Amniotic stem cell (primary cell): ENCODE measurements around the gene SRPK2.
"Not testable (repeated sequence)": the region's sequence is repeated elsewhere in the genome, so short reads cannot be mapped to it uniquely, and the experiment has no call there.

Source experiments
- DNase-seq: peaks from one replicate; lab custom pipeline; 2025; lab: John Stamatoyannopoulos, UW

The SRPK2 gene

GRCh38 chr7:105376908-105377533, 11.7 kb downstream of the SRPK2 start:
- no peak for DNase-seq

GRCh38 chr7:105369944-105370343, 18.8 kb downstream of the SRPK2 start:
- DNase-seq = no peak

- DNase-seq = no peak
Observed at GRCh38 chr7:105367458-105367857, 21.3 kb downstream of the SRPK2 start.

GRCh38 chr7:105365541-105366534, 22.9 kb downstream of the SRPK2 start:
- DNase-seq = no peak

- DNase-seq = no peak
Observed at GRCh38 chr7:105364684-105365083, 24.0 kb downstream of the SRPK2 start.

GRCh38 chr7:105363657-105364056, 25.1 kb downstream of the SRPK2 start:
- DNase-seq = not testable (repeated sequence)

GRCh38 chr7:105362685-105363084, 26.0 kb downstream of the SRPK2 start:
- not testable (repeated sequence) for DNase-seq

GRCh38 chr7:105361995-105362394, 26.7 kb downstream of the SRPK2 start:
- not testable (repeated sequence) for DNase-seq

GRCh38 chr7:105360149-105360548, 28.6 kb downstream of the SRPK2 start:
- DNase-seq = not testable (repeated sequence)

GRCh38 chr7:105355701-105356100, 33.0 kb downstream of the SRPK2 start:
- DNase-seq = no peak

- DNase-seq = no peak
Observed at GRCh38 chr7:105354383-105354782, 34.3 kb downstream of the SRPK2 start.

GRCh38 chr7:105353752-105354328, 34.9 kb downstream of the SRPK2 start:
- no peak for DNase-seq

GRCh38 chr7:105352901-105353668, 35.6 kb downstream of the SRPK2 start:
- DNase-seq = no peak

GRCh38 chr7:105352018-105352612, 36.6 kb downstream of the SRPK2 start:
- peak; percentile 33 for DNase-seq

- no peak for DNase-seq
Observed at GRCh38 chr7:105350906-105351305, 37.8 kb downstream of the SRPK2 start.

- DNase-seq = not testable (repeated sequence)
Observed at GRCh38 chr7:105348177-105348576, 40.5 kb downstream of the SRPK2 start.

GRCh38 chr7:105346593-105347322, 42.0 kb downstream of the SRPK2 start:
- DNase-seq = no peak

- DNase-seq = no peak
Observed at GRCh38 chr7:105346138-105346537, 42.6 kb downstream of the SRPK2 start.

GRCh38 chr7:105345725-105346124, 43.0 kb downstream of the SRPK2 start:
- DNase-seq = no peak

- no peak for DNase-seq
Observed at GRCh38 chr7:105345003-105345402, 43.7 kb downstream of the SRPK2 start.
